Mononuclear cell (primary cell): ENCODE data around the gene ZNF408. TPM values are rescaled to one million over a fixed set of nuclear protein-coding genes. Genes with fewer than 3 reads are reported as not detected.
"Not testable (repeated sequence)": the region's sequence is repeated elsewhere in the genome, so short reads cannot be mapped to it uniquely, and the experiment has no call there.

Source experiments
- H3K27me3 ChIP-seq: 2 replicates; pipeline ENCODE4 v1.6.0; 2011; ENCODE audit warnings: low read length, control low read depth; ENCODE audit not compliant: insufficient read depth
- H3K4me1 ChIP-seq: 2 replicates; pipeline ENCODE4 v1.5.1; 2011; ENCODE audit warnings: mild to moderate bottlenecking, low read length, control low read depth; ENCODE audit not compliant: insufficient read depth
- H3K4me3 ChIP-seq: 2 replicates; pipeline ENCODE4 v1.5.1; 2011; ENCODE audit warnings: mild to moderate bottlenecking, low read length, moderate library complexity
- H3K9me3 ChIP-seq: 2 replicates; pipeline ENCODE4 v1.5.1; 2011; ENCODE audit warnings: low read depth, mild to moderate bottlenecking, control low read depth, low read length
- total RNA-seq: library from RNA; depleted of rRNA; stranded (reverse); fragments of >200 nt; gene quantifications from one replicate; pipeline ENCODE4 v1.2.3, GENCODE V29; 2012

ZNF408 gene
- total RNA-seq, 1 donor = 12.1 TPM

DNA sequence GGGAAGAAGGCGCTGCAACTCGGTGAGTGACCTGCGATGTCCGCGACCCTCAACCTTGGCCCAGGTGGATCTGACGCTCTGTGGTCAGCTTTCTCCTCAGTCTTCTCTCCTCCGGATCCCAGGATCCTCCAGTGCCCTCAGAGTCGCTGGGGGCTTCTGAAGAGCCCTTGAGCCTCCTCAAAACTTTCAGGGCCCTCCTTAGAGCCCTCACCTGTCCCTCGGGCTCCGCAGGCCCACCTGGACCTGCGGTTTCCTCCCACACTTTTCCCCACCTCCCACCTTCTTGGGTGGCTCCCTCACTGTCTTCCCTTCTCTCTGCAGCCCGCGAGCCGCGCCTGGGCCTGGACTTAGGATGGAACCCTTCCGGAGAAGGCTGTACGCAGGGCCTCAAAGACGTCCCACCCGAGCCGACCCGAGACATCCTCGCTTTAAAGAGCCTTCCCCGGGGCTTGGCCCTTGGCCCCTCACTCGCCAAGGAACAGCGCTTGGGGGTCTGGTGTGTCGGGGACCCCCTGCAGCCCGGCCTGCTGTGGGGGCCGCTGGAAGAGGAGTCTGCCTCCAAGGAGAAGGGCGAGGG, 335 bp downstream of the ZNF408 start:
- Histone ChIP-seq H3K4me1 (peaks cover 47% of the 10 kb centered on the region), H3K4me3 (peak overlapping the region; percentile 86), H3K9me3 (no peaks in the 10 kb centered on the region), H3K27me3 (no peaks in the 10 kb centered on the region)

DNA sequence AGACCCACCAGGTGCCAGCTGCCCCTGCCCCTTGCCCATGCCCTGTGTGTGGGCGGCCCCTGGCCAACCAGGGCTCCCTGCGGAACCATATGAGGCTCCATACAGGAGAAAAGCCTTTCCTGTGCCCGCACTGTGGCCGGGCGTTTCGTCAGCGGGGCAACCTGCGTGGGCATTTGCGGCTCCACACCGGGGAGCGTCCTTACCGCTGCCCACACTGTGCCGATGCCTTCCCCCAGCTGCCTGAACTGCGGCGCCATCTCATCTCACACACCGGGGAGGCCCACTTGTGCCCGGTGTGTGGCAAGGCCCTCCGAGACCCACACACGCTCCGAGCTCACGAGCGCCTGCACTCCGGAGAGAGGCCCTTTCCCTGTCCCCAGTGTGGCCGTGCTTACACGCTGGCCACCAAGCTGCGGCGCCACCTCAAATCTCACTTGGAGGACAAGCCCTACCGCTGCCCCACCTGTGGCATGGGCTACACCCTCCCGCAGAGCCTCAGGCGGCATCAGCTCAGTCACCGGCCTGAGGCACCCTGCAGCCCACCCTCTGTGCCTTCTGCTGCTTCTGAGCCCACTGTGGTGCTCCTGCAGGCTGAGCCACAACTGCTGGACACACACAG, 4.3 kb downstream of the ZNF408 start:
- Histone ChIP-seq H3K27me3 (no peaks in the 10 kb centered on the region), H3K4me3 (no peak overlapping the region), H3K4me1 (peaks cover 20% of the 10 kb centered on the region), H3K9me3 (no peaks in the 10 kb centered on the region)

DNA sequence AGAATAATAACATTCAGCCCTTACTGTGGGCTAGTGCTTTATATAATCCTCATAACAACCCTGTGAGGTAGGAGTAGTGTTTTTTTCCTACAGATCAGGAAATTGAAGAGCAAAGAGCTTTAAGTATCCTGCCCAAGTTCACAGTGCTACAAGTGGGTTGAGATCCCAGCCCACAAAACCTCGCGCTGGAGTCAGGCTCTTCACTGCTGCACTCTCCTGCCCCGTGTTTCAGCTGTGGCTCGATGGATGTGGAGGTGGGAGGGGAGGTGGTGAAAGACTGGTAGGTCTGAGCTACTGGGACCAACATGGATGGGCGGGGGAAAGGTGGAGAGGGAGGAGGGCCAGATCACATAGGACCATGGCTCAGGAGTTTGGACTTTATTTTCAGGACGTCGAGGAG, 6.1 kb downstream of the ZNF408 start:
- no peaks in the 10 kb centered on the region for H3K27me3 ChIP-seq
- peaks cover 12% of the 10 kb centered on the region for H3K4me1 ChIP-seq
- H3K4me3 ChIP-seq = no peak overlapping the region
- H3K9me3 ChIP-seq = no peaks in the 10 kb centered on the region

DNA sequence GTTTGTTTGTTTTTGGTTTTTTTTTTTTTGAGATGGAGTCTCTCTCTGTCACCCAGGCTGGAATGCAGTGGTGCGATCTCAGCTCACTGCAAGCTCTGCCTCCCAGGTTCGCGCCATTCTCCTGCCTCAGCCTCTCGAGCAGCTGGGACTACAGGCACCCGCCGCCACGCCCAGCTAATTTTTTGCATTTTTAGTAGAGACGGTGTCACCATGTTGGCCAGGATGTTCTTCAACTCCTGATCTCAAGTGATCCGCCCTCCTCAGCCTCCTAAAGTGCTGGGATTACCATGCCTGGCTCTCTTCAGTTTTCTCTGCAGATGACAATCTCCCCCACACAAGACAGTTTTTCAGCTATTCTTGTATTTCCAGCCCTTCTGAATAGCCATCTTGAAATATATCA, 8.5 kb downstream of the ZNF408 start:
- not testable (repeated sequence) for H3K9me3 ChIP-seq, H3K27me3 ChIP-seq, H3K4me1 ChIP-seq, H3K4me3 ChIP-seq

DNA sequence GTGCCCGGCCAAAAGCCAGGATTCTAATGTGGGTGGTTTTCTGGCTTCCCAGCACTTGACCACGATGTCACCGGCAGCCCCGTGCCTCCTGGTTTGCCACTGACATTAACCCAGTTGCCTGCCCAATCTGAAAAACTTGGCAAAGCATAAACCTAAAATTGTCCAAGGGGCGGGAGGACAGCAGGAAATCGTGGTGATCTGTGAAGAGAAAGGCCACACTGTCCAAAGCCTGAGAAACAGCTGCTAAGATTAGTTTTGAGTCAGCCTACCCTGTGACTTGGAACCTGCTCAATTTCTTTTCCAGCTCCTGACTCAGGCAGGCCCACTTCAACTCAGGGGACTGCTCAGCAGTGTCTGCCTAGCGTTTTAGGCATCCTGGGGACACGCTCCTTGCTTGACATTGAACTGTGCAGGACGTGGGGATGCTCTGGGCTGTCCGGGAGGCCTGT, 10.0 kb downstream of the ZNF408 start:
- no peaks in the 10 kb centered on the region for H3K4me1 ChIP-seq
- no peaks in the 10 kb centered on the region for H3K27me3 ChIP-seq
- no peaks in the 10 kb centered on the region for H3K9me3 ChIP-seq
- no peak overlapping the region for H3K4me3 ChIP-seq

DNA sequence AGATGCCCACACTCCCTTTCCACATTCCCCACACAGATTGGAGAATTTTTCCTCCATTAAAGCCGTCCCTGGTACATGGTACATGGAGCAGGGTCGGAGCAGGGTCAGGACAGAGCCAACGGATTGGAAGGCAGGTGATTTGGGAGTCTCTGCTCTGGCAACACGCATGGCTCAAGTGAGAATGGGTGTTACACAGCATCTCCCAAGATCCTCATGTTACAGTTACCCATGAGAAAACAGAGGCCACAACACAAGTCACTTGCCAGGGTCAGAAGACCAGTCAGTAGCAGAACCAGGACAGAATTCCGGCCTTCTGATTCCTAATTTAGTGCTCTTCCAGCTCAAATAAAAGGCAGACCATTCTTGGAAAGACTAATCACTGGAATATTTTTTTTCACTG, 10.5 kb downstream of the ZNF408 start:
- Histone ChIP-seq H3K9me3 (no peaks in the 10 kb centered on the region), H3K4me3 (no peak overlapping the region), H3K4me1 (no peaks in the 10 kb centered on the region), H3K27me3 (no peaks in the 10 kb centered on the region)

DNA sequence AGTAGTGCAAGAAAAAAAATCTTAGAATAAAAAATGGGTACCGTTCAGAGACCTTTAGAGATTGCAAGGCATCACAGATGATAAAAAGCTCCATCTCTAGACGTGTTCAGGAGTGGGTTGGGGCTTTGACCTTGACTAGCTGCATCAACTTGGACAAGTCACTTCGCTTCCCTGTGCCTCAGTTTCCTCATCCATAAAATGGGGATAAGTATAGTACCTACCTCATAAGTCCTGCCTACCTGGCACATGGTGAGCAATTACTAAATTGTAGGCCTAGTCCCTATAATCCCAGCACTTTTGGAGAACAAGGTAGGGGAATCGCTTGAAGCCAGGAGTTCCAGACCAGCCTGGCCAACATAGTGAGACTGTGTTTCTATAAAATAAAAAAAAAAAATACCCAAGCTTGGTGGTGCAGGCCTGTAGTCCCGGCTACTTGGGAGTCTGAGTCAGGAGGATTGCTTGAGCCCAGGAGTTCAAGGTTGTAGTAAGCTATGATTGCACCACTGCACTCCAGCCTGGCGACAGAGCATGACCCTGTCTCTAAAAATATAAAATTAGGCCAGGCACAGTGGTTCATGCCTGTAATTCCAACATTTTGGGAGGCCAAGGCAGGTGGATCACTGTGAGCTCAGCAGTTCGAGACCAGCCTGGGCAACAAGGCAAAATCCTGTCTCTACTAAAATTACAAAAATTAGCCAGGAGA, 12.2 kb downstream of the ZNF408 start:
- no peak overlapping the region for H3K4me3 ChIP-seq
- no peaks in the 10 kb centered on the region for H3K4me1 ChIP-seq
- no peaks in the 10 kb centered on the region for H3K27me3 ChIP-seq
- H3K9me3 ChIP-seq = no peaks in the 10 kb centered on the region

DNA sequence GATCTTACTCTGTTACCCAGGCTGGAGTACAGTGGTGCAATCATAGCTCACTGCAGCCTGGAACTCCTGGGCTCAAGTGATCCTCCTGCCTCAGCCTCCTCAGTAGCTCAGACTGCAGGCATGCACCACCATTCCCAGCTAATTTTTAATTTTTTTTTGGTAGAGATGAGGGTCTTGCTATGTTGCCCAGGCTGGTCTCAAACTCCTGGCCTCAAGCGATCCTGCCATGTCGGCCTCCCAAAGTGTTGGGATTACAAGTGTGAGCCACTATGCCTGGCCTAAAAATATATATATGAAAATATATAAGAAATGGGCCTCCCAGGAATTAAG, 17.0 kb downstream of the ZNF408 start:
- not testable (repeated sequence) for H3K9me3 ChIP-seq, H3K4me3 ChIP-seq, H3K27me3 ChIP-seq, H3K4me1 ChIP-seq

DNA sequence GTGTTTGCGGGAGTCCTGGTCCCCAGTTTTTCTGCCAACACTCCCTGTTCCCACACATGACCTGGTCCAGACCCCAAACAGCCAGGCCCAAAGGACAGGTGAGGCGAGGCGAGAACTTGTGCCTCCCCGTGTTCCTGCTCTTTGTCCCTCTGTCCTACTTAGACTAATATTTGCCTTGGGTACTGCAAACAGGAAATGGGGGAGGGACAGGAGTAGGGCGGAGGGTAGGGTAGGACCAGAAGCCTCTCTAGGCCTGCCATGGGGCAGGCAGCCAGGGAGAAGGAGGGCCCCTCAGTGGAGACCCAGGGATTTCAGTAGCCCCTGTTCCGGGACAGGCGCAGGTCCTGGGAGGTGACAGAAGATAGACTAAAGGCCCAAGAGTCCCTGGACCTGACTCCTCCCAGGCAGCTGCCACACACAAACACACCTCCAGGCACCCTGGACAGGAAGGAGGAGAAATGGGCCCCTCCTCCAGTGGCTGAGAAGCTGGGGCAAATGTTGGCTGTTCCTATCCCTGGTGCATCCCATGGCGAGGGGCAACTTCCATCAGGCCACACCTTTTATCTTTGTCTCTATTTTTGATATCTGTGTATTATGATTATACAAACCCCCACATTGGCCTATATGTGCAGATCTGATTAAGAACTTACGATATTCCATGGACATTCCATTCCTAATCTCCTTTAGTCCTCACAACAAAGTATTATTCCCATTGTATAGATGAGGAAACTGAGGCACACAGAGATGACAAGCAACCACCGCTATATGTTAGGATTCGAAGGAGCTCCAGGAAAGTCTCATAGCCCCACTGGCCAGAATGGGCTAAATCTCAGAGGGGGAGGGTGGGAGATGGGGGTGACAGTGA, 17.6 kb downstream of the ZNF408 start:
- Histone ChIP-seq H3K4me1 (no peaks in the 10 kb centered on the region), H3K27me3 (no peaks in the 10 kb centered on the region), H3K4me3 (no peak overlapping the region), H3K9me3 (no peaks in the 10 kb centered on the region)

DNA sequence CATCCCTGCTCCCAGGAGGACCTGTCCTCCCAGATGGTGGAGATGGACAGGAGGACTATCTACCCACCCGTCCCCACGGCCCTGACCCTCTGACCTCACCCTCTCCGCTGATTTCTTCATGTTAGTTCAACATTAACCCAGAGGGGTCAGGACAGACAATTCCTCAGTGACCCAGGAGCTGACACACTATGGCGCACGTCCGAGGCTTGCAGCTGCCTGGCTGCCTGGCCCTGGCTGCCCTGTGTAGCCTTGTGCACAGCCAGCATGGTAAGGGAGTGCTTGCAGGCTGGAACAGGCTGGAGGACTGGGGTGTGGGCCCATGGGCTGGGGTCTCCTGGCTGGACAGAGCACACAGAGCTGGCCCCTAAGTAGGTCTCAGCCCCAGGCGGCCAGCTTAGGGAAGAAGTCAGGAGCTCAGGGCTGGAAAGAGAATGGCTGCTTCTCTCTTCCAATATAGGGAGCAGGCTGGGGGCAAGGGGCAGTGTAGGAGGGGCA, 18.3 kb downstream of the ZNF408 start, which contains the start of gene F2:
TSS of gene F2 (plus strand) at position 166 of the 495 bp plus-strand sequence. CDS start at position 189, 23 bp downstream.
- Histone ChIP-seq H3K4me1 (no peaks in the 10 kb centered on the region), H3K27me3 (no peaks in the 10 kb centered on the region), H3K9me3 (no peaks in the 10 kb centered on the region), H3K4me3 (no peak within 1 kb of the TSS)

DNA sequence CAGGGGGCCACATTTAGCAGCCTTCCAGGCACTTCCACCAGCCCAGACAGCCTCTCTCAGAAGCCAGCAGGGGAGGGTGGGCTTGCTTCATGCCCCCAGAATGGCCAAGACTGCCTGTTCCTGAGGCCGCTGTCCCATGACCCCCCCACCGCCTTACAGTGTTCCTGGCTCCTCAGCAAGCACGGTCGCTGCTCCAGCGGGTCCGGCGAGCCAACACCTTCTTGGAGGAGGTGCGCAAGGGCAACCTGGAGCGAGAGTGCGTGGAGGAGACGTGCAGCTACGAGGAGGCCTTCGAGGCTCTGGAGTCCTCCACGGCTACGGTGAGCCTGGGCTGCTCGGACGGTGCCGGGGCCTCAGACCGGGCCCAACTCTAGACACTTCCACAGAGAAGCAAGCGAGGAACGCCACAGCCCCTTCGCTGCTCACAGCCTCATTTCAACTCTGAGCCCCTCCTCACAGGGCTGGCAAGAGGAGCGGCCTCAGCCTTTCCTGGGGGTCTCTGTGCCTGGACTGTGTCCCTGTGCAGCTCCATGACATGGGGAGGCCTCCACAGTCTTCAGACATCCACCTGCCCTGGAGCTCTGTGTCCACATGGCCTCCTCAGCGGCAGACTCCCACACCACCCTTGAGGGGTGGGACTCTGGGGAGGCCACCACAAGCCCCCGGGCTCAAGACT, 18.9 kb downstream of the ZNF408 start:
- H3K4me1 ChIP-seq = no peaks in the 10 kb centered on the region
- no peaks in the 10 kb centered on the region for H3K9me3 ChIP-seq
- H3K4me3 ChIP-seq = no peak overlapping the region
- no peaks in the 10 kb centered on the region for H3K27me3 ChIP-seq

DNA sequence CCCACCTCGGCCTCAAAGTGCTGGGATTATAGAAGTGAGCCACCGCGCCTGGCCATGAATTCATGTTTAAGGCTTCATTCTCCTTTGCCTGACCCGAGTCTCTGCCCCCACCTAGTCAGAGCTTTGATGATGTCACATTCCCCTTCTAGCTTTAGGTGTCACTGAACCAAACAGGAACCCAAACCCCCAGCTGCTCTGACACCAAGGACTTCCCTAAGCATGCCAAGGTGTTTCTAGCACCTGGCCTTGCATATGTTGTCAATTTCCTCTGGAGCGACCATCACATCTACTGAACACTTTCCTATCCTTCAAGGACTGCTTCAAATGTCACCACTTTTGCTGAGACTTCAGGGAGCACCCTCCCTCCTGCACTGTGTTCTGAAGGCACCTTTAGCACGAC, 20.5 kb downstream of the ZNF408 start:
- H3K27me3 ChIP-seq = no peaks in the 10 kb centered on the region
- no peaks in the 10 kb centered on the region for H3K4me1 ChIP-seq
- no peaks in the 10 kb centered on the region for H3K9me3 ChIP-seq
- no peak overlapping the region for H3K4me3 ChIP-seq

DNA sequence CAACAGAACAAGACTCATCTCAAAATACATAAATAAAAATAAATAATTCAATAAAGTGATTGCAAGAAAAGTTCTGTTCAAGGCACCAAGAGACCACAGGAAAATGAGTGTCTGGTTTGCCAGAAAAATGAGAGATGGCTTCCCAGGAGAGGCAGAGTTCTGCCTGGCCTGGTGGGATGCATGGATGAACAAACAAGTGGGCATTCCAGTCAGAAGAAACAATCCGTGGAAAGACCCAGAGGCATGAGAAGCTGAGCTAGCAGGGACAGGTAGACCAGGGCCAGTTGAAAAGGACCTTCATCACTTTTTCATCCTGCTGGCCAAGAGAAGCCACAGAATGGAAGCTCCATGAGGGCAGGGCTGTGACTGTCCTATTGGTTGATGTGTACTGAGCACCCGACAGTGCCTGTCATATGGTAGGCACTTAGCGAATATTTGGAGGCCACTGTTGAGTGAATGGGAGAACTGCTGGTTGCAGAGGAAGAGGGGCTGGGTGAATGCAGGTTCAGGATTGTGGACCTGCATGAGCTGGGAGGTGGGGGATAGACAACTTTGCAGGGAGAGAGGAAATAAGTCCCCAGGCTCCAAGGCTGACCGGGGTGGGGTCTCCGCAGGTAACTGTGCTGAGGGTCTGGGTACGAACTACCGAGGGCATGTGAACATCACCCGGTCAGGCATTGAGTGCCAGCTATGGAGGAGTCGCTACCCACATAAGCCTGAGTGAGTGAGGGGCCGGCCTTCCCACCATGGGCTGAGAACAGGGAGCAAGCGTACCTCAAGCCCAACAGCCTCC, 21.9 kb downstream of the ZNF408 start:
- H3K27me3 ChIP-seq = no peaks in the 10 kb centered on the region
- H3K4me1 ChIP-seq = no peaks in the 10 kb centered on the region
- no peak overlapping the region for H3K4me3 ChIP-seq
- no peaks in the 10 kb centered on the region for H3K9me3 ChIP-seq

DNA sequence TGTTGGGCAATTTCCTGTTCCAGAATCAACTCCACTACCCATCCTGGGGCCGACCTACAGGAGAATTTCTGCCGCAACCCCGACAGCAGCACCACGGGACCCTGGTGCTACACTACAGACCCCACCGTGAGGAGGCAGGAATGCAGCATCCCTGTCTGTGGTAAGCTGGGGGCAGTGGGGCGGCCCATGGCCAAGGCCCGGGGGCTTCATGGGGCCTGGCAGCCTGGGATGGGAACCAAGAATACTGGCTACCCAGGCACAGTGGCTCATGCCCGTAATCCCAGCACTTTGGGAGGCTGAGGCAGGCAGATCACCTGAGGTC, 22.5 kb downstream of the ZNF408 start:
- Histone ChIP-seq H3K4me3 (no peak overlapping the region), H3K4me1 (no peaks in the 10 kb centered on the region), H3K9me3 (no peaks in the 10 kb centered on the region), H3K27me3 (no peaks in the 10 kb centered on the region)
